Mononuclear cell (primary cell): ENCODE measurements around the gene TEDC2. TPM values are rescaled to one million over a fixed set of nuclear protein-coding genes. Genes with fewer than 3 reads are reported as not detected.
A peak's percentile ranks its signal among the peaks of the same experiment; 100 is the strongest.
"Not testable (repeated sequence)": the region's sequence is repeated elsewhere in the genome, so short reads cannot be mapped to it uniquely, and the experiment has no call there.

Experiments used
- H3K27me3 ChIP-seq: 2 replicates; pipeline ENCODE4 v1.6.0; 2011; ENCODE audit warnings: low read length, control low read depth; ENCODE audit not compliant: insufficient read depth
- H3K4me1 ChIP-seq: 2 replicates; pipeline ENCODE4 v1.5.1; 2011; ENCODE audit warnings: mild to moderate bottlenecking, low read length, control low read depth; ENCODE audit not compliant: insufficient read depth
- H3K4me3 ChIP-seq: 2 replicates; pipeline ENCODE4 v1.5.1; 2011; ENCODE audit warnings: mild to moderate bottlenecking, low read length, moderate library complexity
- H3K9me3 ChIP-seq: 2 replicates; pipeline ENCODE4 v1.5.1; 2011; ENCODE audit warnings: low read depth, mild to moderate bottlenecking, control low read depth, low read length
- total RNA-seq: library from RNA; depleted of rRNA; stranded (reverse); fragments of >200 nt; gene quantifications from one replicate; pipeline ENCODE4 v1.2.3, GENCODE V29; 2012

The TEDC2 gene
- total RNA-seq, 1 donor, result not detected

DNA sequence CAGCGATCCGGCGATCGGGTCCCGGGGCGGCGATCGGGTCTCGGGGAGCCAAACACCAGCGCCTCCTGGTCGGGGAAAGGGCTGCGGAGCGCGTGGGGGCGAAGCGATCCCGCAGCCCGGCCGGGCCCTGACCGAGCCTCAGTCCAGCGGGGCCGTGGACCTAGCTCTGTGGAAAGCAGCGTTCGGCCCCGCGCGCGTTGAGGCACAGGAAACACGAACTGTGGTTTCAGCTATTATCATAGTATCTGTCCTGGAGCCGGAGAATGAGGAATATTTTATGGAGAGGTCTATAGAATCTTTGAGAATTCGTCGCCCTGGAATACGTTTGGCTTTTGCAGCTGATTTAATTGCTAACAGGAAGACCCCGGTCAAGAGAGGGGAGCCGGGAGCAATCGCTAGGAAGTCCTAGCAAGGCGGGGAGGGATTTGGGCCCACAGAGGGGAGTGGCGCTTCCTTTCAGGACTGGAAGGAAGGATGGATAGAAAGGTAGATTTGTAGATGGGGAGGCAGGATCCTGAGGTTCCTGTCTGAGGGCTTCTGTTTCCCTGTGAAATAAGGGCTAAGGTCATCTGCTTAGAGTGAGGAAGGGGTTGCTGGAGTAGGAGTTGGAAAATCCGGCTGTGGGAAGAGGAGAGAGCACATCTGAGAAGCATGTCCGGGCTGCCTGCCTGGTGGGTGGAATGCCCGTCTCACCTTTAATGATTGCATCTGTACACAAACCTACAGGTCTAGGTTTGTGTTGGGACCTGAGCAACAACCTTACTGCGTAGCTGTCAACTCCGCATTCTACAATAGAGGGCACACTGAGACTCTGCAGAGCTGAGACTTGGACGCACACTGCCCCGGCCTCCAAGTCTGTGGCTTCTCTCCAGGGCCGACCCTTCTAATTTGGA is 29.9 kb upstream of the TEDC2 start:
- peaks cover 25% of the 10 kb centered on the region for H3K4me1 ChIP-seq
- no peaks in the 10 kb centered on the region for H3K9me3 ChIP-seq
- no peaks in the 10 kb centered on the region for H3K27me3 ChIP-seq
- peak overlapping the region; percentile 79 for H3K4me3 ChIP-seq

DNA sequence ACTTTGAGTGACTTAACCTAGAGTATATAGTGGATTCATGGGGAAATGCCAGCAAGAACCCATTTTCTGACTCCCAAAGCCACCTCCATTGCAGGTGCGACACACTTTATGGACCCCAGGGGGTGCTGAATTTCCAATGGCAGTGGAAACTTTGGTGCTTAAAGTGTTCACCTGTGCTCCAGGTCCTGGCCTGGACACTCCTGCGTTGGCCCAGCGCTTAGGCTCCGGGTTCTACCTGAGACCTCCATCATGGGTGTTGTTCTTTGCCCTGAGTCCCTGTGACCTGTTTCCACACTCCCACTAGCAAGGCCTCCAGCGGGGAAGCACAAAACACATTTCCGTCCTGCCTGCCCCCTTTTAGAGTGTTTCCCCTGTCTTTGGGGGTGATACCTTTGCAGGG is 27.6 kb upstream of the TEDC2 start:
- peaks cover 25% of the 10 kb centered on the region for H3K4me1 ChIP-seq
- H3K9me3 ChIP-seq, result no peaks in the 10 kb centered on the region
- H3K27me3 ChIP-seq, result no peaks in the 10 kb centered on the region
- H3K4me3 ChIP-seq, result no peak overlapping the region

DNA sequence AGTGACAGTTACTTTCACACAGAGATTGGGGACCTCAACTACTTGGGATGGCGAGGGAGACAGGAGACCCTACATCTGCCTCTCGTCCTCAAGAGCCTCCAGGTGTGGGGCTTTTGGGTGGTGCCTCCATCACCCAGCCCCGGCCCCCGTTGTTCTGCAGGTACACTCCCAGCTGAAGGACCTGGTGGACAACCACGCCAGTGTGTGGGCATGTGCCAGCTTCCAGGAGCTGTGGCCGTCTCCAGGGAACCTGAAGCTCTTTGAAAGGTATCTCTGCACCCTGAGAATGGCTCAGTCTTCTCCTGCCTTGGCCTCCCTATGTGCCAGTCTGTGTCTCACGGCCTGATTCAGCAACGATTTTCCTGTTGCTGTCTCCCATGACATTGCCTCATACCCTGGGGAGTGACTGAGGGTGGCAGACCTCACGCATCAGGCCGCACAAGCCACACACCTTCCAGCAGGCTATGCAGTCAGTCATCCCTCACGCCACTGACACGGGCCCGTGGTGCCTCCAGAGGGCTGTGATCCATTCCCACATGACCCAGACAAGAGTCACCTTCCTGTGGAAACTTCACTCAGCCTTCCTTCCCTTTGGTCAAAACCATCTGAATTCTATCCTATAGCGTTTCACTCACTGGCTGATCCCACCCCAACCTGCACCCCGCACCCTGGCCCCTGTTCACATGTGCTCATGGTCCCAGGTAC is 27.0 kb upstream of the TEDC2 start:
- peaks cover 25% of the 10 kb centered on the region for H3K4me1 ChIP-seq
- H3K4me3 ChIP-seq, result no peak overlapping the region
- no peaks in the 10 kb centered on the region for H3K27me3 ChIP-seq
- no peaks in the 10 kb centered on the region for H3K9me3 ChIP-seq

DNA sequence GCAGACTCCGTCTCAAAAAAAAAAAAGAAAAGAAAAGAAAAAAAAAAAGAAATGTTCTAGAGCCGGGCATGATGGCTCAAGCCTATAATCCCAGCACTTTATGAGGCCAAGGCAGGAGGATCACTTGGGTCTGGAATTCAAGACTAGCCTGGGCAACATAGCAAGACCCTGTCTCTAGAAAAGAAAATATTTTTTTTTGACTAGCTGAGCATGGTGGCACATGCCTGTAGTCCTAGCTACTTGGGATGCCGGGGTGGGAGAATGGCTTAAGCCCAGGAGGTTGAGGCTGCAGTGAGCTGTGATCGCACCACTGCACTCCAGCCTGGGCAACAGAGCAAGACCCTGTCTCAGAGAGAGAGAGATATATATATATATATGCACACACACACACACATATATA is 24.7 kb upstream of the TEDC2 start:
- H3K4me3 ChIP-seq, H3K27me3 ChIP-seq, H3K9me3 ChIP-seq: not testable (repeated sequence)
- peaks cover 10% of the 10 kb centered on the region for H3K4me1 ChIP-seq

DNA sequence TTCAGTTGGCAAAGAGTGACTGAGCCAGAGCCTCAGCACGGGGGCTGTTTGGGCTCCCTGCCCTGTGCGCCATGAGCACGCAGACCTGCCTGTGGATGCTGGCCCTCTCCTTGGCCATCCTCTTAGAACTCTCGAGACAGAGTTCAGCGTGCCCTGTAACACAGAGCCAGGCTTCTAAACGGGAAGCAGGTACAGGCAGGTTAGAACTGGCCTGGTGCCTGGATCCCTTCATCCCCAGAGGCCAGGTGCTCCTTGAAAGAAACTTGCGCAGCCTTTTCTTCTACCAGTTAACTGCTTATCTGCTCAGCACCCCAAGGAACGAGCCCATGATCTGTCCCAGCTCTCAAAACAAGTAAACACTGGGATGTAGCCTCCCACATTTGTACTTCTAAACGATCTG is 23.8 kb upstream of the TEDC2 start:
- H3K4me1 ChIP-seq, result peaks cover 1% of the 10 kb centered on the region
- H3K9me3 ChIP-seq, result no peaks in the 10 kb centered on the region
- H3K4me3 ChIP-seq, result no peak overlapping the region
- H3K27me3 ChIP-seq, result no peaks in the 10 kb centered on the region

DNA sequence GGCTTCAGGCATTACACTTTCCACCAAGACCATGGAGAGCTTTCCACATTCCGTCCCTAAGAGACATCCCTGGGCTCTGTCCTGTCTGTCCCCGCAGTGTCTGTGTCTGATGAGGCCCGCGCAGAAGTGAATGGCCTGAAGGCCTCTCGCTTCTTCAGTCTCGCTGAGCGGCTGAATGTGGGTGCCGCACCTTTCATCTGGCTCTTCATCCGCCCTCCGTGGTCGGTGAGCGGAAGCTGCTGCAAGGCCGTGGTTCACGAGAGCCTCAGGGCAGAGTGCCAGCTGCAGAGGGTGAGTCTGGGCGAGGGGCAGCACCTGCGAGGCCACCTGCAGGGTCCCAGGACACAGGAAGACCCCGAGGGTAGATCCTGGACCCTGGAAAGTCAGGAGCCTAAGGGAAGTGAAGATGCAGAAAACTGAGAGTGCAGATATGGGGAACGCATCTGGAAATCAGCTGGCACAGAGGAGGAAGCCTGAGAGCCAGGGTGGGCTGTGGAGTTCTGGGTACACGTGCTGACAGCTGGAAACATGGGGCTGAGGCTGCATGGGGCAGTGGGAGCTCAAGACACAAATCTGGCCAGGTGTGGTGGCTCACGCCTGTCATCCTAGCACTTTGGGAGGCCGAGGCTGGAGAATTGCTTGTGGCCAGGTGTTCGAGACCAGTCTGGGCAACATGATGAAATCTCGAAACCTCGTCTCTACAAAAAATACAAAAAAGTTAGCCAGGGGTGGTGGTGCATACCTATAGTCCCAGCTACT is 22.7 kb upstream of the TEDC2 start:
- Histone ChIP-seq H3K4me3 (no peak overlapping the region), H3K4me1 (no peaks in the 10 kb centered on the region), H3K9me3 (no peaks in the 10 kb centered on the region), H3K27me3 (no peaks in the 10 kb centered on the region)

DNA sequence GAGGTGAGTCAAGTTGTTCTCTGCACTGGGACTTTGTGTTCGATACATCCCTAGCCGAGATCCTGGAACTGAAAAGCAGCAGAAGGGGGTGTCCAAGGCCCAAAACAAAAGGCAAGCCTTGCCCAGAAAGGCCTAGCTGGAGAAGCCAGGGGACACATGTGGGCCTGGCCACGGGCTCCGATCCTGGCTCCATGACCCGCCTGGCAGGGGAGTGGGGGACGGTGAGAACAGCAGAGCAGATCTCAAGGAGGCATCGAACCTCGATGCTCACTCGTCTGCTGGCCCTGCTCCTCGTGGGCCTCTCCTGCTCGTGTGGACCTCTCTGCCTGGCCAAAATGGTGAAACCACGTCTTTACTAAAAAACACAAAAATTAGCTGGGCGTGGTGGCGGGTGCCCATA is 21.8 kb upstream of the TEDC2 start:
- Histone ChIP-seq H3K9me3 (no peaks in the 10 kb centered on the region), H3K4me1 (no peaks in the 10 kb centered on the region), H3K27me3 (no peaks in the 10 kb centered on the region), H3K4me3 (no peak overlapping the region)

DNA sequence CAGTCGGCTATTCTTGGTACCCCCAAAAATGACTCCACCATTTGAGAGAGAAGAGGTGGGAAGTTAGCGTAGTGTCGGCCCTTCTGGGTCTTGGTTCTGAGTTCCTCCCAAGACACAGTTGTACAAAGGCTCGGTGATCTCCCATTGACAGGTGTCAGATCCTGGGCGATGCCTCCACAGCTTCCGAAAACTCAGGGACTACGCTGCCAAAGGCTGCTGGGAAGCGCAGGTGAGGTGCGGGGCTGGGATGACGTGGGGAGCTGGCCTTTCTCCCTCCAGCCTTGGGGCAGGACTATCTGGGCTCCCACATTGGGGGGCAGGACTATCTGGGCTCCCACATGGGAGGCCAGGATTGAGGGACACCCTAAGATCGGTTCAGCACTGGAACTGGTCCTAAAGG is 20.3 kb upstream of the TEDC2 start:
- Histone ChIP-seq H3K9me3 (no peaks in the 10 kb centered on the region), H3K4me3 (no peak overlapping the region), H3K4me1 (no peaks in the 10 kb centered on the region), H3K27me3 (no peaks in the 10 kb centered on the region)

DNA sequence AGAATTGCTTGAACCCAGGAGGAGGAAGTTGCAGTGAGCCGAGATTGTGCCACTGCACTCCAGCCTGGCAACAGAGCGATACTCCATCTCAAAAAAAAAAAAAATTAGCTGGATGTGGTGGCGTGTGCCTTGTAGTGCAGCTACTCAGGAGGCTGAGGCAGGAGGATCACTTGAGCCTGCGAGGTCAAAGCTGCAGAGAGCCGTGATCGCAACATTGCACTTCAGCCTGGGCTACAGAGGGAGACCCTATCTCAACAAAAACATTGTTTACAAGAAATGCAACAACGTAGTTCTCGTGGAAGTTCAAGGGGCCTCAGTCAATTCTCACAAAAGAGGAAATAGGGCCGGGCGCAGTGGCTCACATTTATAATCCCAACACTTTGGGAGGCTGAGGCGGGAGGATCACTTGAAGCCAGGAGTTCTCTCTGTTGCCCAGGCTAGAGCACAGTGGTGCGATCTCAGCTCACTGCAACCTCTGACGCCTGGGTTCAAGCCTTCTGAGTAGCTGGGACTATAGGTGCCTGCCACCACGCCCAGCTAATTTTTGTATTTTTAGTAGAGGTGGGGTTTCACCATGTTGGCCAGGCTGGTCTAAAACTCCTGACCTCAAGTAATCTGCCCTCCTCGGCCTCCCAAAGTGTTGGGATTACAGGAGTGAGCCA is 18.6 kb upstream of the TEDC2 start:
- not testable (repeated sequence) for H3K9me3 ChIP-seq, H3K27me3 ChIP-seq, H3K4me3 ChIP-seq, H3K4me1 ChIP-seq

DNA sequence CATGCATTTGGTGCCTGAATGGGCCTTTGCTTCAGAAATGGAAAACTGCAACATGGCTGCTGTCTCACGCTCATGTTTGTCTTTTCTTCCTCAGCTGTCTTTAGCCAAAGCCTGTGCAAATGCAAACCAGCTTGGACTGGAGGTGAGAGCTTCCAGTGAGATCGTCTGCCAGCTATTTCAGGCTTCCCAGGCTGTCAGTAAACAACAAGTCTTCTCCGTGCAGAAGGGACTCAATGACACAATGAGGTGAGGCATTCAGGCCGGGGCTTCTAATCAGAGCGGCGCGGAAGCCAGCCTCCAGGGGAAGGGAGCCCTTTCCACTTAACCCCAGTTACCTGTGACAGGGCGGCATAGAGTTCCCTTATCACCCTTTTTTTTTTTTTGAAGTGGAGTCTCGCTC is 16.4 kb upstream of the TEDC2 start:
- Histone ChIP-seq H3K4me1 (no peaks in the 10 kb centered on the region), H3K4me3 (no peak overlapping the region), H3K9me3 (no peaks in the 10 kb centered on the region), H3K27me3 (no peaks in the 10 kb centered on the region)

DNA sequence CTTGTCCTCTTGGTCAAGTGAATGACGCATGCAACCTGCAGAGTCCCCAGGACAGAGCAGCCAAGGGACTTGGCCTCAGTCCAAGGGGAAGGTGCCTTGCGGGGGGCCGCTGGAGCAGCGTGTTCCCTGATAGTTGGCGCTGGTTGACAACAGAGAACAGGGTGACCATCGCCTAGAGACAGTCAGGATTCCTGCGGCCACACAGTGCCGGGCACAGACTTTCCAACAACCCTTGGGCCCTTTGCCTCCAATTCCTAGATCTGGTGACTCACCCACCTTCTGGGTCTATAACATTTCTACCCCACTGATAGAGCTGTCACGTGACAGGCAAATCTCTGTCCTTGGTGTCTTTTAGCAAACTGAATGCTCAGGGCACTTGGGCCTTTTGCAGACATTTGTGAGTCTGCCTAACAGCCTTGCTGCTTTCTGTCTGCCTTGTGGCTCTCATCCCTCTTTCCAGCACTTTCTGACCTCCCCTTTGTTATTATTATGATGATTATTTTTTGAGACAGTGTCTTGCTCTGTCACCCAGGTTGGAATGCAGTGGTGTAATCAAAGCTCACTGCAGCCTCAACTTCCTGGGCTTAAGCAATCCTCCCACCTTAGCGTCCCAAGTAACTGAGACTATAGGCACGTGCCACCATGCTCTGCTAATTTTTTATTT is 11.9 kb upstream of the TEDC2 start:
- Histone ChIP-seq H3K4me3 (no peak overlapping the region), H3K9me3 (no peaks in the 10 kb centered on the region), H3K4me1 (no peaks in the 10 kb centered on the region), H3K27me3 (no peaks in the 10 kb centered on the region)

DNA sequence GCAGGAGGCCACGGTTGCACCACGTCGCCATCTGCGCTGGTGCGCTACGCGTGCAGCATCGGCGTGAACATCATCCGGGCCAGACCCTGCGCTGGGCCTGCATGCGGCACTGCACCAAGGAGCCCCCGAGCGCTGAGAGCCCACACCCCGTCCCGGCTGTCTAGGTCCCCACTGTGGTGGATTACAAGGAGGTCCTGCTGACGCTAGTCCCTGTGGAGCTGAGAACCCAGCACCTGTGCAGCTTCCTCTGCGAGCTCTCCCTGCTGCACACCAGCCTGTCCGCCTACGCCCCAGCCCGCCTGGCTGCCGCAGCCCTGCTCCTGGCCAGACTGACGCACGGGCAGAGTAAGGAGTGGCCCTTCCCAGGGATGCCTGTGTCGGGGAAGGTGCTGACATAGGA is 10.8 kb upstream of the TEDC2 start:
- H3K4me3 ChIP-seq, result no peak overlapping the region
- H3K4me1 ChIP-seq, result no peaks in the 10 kb centered on the region
- H3K27me3 ChIP-seq, result no peaks in the 10 kb centered on the region
- no peaks in the 10 kb centered on the region for H3K9me3 ChIP-seq

DNA sequence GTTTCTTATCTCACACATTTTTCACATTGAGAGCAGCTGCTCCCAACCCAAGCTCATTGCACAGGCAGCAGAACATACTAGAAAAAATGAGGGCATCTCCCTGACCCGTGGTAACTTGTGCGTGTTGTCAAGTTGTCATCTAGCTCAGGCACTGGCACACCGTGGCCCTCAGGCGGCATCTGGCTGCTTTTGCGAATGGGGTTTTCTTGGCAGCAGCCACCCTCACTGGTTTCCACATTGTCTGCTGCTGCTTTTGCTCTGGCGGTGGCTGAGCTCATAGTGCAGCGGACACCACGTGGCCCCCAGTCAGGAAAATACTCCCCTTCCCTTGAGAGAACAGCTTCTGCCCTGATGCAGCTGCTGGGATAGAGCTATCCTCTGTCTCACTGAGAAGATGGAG is 9.4 kb upstream of the TEDC2 start:
- H3K9me3 ChIP-seq, result no peaks in the 10 kb centered on the region
- H3K4me3 ChIP-seq, result no peak overlapping the region
- H3K4me1 ChIP-seq, result no peaks in the 10 kb centered on the region
- no peaks in the 10 kb centered on the region for H3K27me3 ChIP-seq

DNA sequence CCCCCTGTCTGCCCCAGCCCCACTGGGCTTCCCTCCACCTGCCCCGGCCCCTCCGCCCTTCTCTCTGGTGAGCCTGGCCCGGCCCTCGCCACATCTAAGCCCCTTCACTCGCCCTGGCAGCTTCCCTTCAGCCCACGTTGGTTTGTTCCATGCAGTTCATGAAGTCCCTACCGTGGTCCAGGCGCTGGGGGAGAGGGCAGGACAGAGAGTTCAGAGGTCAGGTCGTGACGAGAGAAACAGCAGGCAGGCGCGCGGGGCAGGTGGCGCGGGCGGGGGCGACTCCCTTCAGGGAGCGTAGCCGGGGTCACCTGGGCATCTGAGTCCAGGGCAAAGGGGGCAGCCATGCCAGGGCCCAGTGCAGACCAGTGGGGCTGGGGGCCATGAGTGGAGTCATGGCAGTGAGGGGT is 8.9 kb upstream of the TEDC2 start:
- H3K4me3 ChIP-seq, result no peak overlapping the region
- no peaks in the 10 kb centered on the region for H3K9me3 ChIP-seq
- H3K27me3 ChIP-seq, result no peaks in the 10 kb centered on the region
- no peaks in the 10 kb centered on the region for H3K4me1 ChIP-seq
